Measurements from ENCODE around the gene TYW5.
A peak's percentile ranks its signal among the peaks of the same experiment; 100 is the strongest.

TYW5 gene, protein sequence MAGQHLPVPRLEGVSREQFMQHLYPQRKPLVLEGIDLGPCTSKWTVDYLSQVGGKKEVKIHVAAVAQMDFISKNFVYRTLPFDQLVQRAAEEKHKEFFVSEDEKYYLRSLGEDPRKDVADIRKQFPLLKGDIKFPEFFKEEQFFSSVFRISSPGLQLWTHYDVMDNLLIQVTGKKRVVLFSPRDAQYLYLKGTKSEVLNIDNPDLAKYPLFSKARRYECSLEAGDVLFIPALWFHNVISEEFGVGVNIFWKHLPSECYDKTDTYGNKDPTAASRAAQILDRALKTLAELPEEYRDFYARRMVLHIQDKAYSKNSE

DNA sequence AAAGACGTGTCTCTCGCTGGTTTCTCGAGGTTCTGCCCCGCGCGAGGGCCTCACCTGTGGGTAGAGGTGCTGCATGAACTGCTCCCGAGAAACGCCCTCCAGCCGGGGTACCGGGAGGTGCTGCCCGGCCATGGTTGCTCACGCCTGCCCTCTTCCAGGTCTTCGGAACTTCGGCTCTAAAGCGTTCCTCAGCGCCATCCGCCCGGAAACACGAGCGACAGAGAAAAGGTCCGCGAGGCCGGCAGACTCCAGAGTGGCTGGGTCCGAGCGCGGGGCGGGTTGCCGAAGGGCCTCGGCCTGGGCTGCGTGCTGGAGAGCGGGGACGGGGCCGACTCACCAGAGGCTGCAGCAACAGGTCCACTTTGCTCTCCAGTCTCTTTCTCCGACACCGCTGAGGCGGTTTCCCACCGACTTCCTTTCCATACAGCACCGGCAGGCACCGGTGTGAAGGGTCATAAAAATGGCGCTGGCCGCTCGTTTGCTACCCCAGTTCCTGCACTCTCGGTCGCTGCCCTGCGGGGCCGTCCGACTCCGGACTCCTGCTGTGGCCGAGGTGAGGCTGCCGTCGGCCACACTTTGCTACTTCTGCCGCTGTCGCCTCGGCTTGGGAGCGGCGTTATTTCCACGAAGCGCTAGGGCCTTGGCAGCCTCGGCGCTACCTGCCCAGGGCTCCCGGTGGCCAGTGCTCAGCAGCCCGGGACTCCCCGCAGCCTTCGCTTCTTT is at the start of gene TYW5, which contains the start of gene MAIP1:
Gene TYW5 (minus strand): TSS at position 153 of the 723 bp plus-strand sequence. CDS start 21 bp downstream, at position 132.
Gene MAIP1 (plus strand): TSS at position 244 of the 723 bp plus-strand sequence. CDS start 217 bp downstream, at position 461.
- peak; percentile 92 for DNase-seq (ENCODE audit: low spot score)

DNA sequence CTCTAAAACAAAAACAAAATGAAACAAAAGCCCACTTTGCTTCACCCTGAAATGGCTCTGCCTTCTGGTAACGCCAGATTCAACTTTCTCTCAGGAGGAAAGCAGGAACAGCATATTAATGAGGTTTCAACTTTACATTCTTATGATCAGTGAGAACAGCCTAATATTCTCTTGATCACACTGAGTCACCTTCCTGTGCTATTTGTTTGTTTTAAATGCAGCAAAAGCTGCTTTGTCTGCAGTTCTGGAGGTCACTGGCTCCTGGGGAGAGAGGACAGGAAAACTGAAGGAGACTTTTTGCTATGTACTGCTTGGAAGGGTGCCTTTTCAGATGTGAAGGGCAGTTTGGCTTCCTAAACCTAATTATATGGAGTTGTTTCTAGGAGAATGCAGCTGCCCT is 48.2 kb upstream of the TYW5 start:
- no peak for DNase-seq (ENCODE audit: low spot score)

DNA sequence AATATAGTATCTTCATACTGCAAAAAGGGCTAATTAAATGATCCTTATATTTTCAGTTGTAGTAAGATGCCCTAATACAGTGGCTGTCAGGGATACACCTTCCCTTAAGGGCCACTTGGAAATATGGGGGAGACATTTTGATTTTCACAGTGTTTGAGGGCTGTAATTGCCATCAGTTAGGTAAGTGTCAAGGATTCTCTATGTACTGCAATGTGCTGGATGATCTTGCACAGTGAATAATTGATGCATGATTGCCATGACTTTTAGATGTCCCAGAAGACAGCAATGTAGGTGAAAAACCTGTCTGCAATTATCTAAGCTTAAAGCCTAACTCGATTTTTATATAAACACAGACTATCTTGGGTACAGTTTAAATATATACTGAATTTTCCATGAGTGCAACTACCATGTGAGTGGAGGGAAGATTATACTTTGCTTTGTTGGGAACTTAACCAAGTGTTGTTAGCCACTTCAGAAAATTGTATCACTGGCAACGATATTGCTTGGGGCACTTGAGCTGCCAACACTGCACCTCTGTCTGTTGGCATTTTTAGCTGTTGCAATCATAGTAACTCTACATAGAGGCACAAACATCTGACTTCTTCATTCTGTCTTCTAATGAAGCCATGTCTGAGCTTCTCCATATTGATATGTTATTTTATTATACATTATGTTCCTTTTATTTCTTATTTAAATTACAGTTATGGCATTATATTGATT is 45.3 kb upstream of the TYW5 start:
- DNase-seq (ENCODE audit: low spot score): no peak

DNA sequence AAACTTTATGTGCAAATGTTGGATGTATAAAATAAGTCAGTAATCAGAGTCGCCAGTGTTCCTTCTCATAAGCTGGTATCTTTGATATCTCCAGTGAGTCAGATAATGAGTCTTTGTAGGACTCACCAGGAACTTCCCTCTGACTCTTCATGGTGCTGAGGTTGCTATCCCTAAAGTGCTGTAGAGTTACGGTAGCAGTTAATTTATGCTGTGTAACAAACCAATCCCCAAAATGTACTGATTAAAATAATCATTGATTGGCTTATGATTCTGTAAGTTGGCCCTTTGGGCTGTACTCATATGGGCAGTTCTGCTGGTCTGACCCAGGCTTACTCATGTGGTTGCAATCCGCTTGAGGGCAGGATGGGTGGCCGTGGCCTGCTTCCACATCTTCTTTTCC is 43.9 kb upstream of the TYW5 start:
- no peak for DNase-seq (ENCODE audit: low spot score)

DNA sequence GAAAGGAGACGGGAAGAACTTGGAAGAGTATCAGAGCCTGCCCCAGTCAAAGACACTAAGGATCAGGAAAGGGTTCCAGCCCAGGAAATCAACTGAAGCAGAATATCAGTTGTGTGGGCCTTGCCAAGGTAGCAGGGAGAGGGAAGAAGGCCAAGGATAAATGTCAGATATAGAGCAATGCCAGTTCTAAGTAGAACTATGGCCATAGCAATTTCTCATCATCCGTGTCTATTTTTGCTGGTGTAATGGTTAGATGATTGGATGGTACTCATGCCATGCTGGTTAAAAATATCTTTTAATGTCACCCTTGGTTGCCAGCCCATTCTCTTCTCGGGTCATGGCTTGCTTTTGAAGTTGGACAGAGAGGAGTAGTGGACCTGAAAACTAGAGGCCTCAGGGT is 42.0 kb upstream of the TYW5 start:
- DNase-seq (ENCODE audit: low spot score): no peak

DNA sequence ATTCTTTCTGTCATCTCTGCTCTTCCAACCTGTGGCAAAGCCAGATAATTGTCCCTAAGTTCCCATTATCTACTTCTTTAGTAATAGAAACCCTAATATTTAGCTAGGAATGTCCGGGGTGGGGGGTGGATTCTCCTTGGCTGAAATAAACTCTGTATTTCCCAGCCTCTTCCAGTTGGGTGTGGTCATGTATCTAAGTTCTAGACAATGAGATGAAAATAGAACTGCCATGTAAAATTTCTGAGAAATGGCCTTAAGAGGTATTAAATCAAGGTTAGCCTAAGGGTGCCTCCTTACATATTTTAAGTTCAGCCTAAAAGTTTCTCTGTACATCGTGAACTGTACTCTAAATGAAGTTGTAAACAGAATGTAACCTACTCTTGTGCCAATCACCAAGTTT is 39.6 kb upstream of the TYW5 start:
- no peak for DNase-seq (ENCODE audit: low spot score)

DNA sequence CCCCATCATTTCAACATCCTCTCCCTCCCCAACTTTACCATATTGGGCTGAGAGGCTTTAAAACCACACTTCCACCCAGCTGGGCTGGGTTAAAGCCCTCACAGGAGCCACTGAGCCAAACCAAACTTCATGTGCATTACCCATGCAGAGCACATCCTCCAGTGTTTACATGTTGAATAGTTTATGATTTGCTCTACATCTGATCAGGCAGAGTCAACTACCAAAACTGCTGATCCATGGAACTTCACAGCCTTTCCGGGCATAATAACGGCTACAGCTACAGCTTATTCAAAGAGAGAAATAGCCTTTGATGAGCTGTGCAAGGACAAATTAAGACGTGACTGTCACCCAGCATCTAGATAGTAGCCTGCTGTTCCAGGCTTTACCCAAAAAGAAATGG is 39.1 kb upstream of the TYW5 start:
- no peak for DNase-seq (ENCODE audit: low spot score)

DNA sequence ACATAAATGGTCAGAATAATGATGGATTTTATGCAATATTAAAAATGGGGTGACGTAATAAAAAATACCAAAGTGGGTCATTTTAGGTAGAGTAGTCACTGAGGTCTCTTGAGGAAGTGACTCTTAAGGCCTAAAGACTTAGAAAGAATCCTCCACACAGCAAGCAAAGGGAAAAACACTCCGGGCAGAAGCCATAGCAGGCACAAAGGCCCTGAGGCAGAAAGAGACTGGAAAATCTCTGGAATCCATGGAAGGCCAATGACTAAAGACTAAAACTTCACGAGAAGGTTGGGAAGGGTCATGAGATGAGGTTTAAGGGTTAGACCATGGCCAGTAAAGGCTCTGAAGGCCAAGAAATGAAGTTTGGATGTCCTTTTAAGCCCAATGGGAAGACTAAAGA is 37.0 kb upstream of the TYW5 start:
- DNase-seq (ENCODE audit: low spot score): no peak

DNA sequence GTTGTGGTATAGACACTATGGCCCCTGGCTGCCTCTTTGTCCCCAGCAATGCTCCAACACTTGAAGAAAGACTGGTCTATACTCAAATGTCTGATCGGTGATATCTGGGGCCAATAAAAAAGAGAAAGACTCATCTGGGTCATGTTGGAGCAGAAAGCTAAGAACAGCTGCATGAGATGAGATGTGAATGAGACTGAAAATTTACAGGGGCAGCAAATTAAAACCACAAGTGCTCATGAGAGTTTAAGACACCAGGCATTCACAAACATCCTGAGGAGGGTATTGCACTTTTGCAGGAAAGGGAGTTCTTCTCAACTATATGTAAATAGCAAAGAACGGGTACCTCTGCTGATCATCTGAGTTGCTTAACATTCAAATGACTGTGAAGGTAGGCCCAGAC is 36.4 kb upstream of the TYW5 start:
- no peak for DNase-seq (ENCODE audit: low spot score)

DNA sequence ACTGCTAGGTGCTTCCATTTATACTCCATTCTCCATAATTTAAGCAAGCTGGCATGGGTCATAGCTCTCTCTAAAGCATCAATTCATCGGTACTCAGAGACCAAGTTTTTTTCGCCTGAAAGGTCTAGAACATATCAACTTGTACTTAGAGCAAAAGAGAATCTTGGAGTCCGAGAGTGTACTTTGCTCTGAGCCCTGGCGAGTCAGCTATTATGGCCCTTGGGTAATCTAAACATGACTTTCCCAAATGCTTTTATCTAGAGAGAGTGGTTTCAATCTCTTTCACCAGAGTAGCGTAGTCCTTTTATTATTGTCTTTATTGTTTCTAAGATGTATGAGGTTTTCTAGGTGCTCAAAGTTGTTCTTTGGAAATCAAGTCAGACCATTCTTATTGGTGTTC is 34.5 kb upstream of the TYW5 start:
- DNase-seq (ENCODE audit: low spot score): no peak

DNA sequence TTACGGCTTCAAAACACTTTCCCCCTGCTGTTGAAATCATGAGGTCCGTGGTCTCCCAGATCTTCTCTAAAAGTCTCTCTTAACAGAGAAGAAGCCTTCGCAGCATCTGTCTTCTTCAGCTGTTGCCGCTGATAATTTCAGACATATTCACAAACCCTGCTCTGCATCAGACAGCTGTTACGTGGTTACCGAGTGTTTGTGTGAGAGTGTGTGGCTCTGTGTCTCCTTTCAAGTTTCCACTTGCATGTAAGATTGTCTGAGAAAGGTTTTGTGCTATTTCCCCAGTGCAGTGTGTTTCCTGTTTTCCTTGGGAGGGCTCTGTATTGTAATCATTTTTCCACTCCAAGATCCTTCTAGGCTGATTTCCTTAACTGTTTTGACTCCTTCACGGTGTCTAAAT is 32.9 kb upstream of the TYW5 start:
- DNase-seq (ENCODE audit: low spot score): no peak

DNA sequence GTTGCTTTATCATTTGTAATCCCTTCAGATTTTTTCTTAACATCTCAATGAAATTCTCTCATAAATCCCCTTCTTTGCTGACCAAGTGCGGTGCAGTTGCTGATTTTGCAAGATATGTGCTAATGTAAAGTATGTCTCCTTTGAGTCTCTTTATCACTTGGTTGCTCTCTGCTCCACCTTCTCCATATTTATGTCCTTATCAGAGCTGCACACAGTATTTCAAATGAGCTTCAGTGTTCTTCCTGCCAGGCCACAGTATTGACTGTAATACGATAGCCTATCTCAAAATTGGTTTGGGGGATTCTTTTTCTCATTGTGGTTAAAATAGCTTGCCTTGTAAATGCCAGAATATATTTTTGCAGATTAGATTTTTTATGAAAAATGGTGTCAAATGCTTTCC is 32.3 kb upstream of the TYW5 start:
- DNase-seq (ENCODE audit: low spot score): no peak

DNA sequence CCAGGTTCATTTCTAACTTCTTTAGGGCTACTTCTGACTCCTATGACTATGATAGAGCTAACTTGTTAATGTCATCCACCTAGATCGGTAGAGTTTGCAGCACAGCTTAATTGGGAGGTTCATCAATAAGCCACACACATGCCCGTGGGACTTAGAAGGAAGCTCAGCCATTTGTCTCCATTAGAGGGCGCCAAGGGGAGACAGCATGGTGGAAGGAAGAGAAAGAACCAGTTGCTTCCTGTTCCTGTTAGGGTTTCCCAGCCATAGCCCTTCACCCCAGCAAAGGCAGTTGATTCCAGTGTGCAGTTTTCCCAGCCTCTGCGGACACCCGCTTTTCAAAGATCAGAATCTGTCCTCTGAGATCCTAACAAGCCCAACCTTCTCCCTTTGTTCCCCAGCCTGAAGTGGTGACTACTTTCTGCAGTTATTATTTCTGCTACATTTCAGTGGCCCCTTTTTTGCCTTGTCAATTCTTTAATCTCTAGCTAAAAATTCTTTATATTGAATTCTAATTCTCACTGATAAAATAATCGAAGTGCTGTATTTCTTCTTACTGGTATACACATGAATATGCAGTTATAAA is 30.4 kb upstream of the TYW5 start:
- peak; percentile 60 for DNase-seq (ENCODE audit: low spot score)

DNA sequence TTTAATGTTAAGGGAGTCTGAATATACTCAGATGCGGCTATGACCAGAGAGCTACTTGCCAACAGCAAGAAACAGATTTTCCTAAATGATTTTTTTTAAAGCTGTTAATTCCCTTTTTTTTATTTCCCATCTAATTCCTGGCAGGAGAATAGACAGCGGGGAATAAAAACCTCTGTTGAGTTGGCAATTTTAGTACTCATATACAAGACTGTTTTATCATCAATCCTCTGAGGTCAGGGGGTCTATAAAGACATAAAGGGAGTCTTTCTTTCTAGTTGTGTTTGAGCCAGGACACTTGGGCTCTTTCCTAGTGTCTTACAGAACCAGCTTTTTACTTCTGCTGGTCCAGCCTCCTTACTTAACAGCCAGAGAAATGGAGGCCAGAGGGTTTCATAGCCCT is 29.5 kb upstream of the TYW5 start:
- DNase-seq (ENCODE audit: low spot score): no peak

DNA sequence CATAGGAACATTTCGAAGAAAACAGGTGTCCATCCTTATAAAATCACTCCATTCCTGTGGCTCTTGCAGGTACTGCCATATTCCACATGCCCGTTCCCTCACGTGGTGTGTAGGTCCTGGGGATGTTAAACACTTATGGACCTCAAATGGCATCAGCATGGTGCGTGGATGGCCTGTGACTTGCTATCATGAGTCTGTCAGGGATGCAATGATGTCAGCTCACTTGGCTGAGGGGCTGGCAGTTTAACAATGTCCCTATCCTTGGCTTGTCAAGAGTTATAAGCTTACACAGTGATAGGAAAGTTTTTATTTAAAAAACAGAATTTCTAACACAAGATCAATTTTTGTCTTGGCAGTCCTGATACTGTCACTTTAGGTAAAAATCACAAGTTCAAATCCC is 28.9 kb upstream of the TYW5 start:
- no peak for DNase-seq (ENCODE audit: low spot score)

DNA sequence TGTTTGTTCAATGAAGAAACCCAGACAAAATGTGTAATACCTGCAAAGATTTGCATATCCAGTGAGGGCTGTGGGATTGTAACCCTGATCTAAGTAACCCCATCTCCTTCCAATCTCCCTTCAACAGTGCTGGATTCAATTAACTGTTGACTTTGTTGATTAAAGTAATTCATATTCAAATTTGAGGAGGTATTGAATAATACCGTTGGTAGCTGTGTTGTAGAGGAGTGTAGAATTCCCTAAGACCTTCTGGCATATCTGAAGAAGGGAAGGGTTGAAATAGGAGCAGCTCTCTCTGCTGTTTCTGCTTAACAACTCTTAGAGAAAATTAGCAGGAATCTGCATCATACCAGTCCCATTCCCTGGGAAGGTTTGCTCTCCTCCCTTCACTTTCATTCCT is 28.2 kb upstream of the TYW5 start:
- DNase-seq (ENCODE audit: low spot score): no peak

DNA sequence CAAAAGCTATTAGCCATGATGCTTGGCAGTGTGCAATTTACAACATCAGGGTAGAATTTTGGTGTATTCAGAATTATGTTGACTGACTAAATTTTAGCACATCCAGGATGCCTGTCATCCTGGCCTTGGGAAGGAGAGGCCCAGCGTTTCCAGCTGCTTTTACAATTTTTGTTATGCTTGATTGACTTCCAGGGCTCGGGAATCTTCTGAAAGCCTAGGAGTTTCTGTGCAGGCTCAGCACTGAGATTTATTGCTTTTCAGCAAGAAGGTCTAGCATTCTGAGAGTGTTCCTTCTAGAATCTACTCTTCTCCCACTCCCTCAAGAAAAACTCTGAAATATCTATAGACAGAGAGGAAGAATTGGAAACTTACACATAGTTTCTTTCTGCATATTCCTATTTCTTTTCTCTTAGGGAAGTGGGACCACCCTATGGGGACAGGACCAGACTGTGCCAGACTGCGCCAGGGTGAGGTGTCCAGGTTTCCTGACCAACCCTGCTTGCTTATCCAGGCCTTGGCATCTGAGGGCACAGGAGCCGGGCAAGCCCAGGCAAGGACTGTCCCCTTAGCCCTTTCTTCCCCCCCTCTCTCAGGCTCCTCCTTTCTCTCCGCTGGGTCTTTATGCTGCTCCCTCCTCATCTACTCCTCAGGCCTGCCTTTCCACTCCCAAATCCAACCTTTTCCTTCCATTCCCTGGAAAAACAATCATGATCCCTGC is 27.0 kb upstream of the TYW5 start:
- no peak for DNase-seq (ENCODE audit: low spot score)

DNA sequence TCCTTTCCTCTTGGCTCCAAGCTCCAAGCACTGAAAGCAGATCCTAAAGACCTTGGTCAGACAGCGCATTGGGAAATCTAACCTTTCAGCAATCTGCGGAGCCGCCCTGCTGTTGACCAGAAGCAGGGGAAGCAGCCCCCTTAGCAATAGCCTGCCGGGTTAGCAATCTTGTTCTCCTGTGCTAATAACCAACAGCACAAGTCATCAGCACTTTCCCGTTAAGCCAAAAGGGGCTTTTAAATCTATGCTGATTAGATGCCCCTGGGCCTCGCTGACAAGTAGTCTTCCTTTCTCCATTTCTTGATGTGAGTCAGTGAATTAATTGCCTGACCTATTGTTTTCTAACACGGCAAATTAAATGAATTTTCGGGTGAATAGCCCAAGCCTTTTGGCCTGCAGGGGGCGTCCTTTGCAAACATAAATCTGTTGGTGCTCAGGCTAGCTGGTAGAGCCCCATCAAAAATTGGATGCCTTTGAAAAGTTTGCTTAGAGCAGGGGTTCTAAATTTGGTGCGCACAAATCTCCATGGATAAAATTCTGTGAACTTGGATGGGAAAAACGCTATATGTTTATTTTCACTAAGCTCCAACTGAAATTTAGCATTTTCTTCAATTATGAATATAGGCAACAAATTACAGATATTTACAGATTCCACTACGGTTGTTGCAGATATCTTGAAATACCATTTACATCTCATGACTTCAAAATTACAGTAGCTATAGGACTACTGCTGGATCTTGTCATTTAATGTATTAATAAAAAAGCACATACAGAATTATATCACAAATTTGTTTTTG is 24.7 kb upstream of the TYW5 start:
- DNase-seq (ENCODE audit: low spot score): peak; percentile 80

DNA sequence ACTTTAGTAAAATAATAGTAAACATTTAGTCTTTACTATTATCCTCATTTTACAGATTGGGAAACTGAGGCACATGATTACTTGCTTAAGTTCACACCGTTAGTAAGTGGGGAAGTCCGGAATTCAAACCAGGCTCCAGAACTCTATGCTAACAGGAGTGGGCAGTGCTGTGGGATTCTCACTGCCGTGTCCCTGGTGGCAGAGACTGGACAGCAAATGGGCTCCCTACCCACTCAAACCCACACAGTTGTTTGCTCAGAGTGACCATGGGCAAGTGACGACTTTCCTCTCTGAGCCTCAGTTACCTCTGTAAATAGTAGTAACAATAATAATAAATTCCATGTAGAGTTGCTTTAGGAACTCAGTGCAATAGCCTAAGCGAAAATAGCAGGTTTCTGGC is 24.1 kb upstream of the TYW5 start:
- DNase-seq (ENCODE audit: low spot score): no peak

DNA sequence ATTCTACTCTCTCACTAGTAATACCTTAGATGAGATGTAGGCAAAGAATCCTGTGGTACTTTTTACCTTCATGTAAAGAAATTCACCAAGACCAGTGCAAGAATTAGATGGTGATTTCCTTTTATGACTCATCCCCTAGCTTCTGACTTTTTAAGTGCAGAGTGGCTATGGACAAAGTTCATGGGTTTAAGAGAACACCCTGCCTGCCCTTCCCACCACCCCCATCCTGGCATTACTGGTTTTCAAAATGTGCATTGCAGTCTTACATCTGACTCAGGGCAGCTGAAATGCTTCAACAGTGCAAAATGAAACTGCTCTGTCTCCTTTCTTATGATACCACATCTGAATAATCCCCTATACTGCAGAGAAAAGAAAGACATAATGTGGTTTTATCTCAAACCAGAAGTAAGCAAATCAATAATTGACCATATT is 22.7 kb upstream of the TYW5 start:
- DNase-seq (ENCODE audit: low spot score): no peak

DNA sequence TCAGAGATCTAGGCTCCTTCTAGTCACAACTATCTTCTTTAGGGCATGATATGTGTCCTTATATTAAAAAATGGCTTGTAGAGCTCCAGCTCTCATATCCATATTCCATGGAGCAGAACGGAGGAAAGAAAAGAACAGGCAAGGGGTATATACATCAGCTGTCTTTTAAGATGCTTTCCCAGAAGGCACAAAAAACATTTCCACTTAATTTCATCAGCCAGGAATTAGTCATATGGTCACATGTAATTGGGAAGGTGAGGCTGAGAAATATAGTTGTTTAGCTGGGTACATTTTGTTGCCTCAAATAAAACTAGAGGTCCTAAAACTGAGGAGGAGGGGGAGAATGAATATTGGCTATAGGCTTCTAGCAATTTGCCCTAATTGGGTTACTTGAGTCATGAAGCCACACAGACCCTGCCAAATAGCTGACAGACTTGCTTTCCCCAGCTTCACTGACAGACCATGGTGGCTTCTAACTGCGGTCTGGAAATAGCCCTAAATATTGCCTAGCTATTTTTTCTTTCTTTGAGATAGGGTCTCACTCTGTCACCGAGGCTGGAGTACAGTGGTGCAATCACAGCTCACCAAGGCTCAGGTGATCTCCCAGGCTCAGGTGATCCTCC is 20.1 kb upstream of the TYW5 start:
- no peak for DNase-seq (ENCODE audit: low spot score)
